HepG2 (cell line): Measurements from ENCODE around the gene STRADA. TPM values are rescaled to one million over a fixed set of nuclear protein-coding genes. Genes with fewer than 3 reads are reported as not detected.

Source experiments
- ATAC-seq: fragments of 200-7000 bp; cut with Tn5 transposase; 3 replicates; pipeline ENCODE4 v1.9.1; 2020; ENCODE audit warnings: mild to moderate bottlenecking, moderate library complexity
- BruUV-seq: library from RNA; stranded (reverse); fragments of 400-500 nt; replicated peaks from 2 replicates; lab custom pipeline; 2021; lab: Mats Ljungman, UMichigan
- CTCF ChIA-PET: fragments of 300-600 bp; formaldehyde crosslinking; extraction: SDS; loops from one replicate; lab custom pipeline; 2021; ENCODE audit warnings: low total read pairs, inconsistent platforms, low intra/inter-chr PET ratio; lab: Yijun Ruan, JAX
- POLR2A ChIA-PET: fragments of 350-600 bp; sonication (Branson Sonifier 250); formaldehyde crosslinking; loops from one replicate; lab custom pipeline; 2020; ENCODE audit warnings: antibody characterized with exemption, inconsistent platforms; lab: Yijun Ruan, JAX
- DNase-seq: peaks from one replicate; pipeline ENCODE4 v3.0.0-alpha.2; 2015; ENCODE audit warnings: low spot score
- FAIRE-seq: peaks from 3 replicates; lab custom pipeline; 2011; peaks lifted over from hg19 to GRCh38; lab: Jason Lieb, UNC
- H2AFZ ChIP-seq: one replicate; pipeline ENCODE4 v1.6.1; 2011; ENCODE audit warnings: low read length, inconsistent platforms
- H3K27ac ChIP-seq: fragments of 300-600 bp; 3 replicates; pipeline ENCODE4 v1.8.0; 2011; ENCODE audit warnings: mixed run types, mild to moderate bottlenecking, mixed read lengths, low read length, inconsistent platforms; ENCODE audit not compliant: insufficient read depth; ENCODE audit errors: extremely low read length
- H3K27me3 ChIP-seq, 2 experiments: fragments of 200-600 bp in 1 of 2; 2 replicates in 1 of 2; 3 replicates in 1 of 2; pipeline versions ENCODE4 v1.6.0 to v1.8.0; 2011; ENCODE audit warnings: low read length in 2 of 2, mild to moderate bottlenecking in 2 of 2, moderate library complexity in 2 of 2, inconsistent platforms in 1 of 2; ENCODE audit not compliant: insufficient read depth in 2 of 2, control insufficient read depth in 1 of 2
- H3K36me3 ChIP-seq, 2 experiments: fragments of 200-600 bp in 1 of 2; replicated peaks in 1 of 2; 2 replicates in 1 of 2; 3 replicates in 1 of 2; pipeline versions ENCODE4 v1.5.1 to v1.8.0; 2011; ENCODE audit warnings: low read length in 2 of 2, inconsistent platforms in 1 of 2; ENCODE audit not compliant: insufficient read depth in 2 of 2, control insufficient read depth in 1 of 2
- H3K4me1 ChIP-seq: 2 replicates; pipeline ENCODE4 v1.5.1; 2012; ENCODE audit warnings: low read length, inconsistent platforms; ENCODE audit not compliant: insufficient read depth
- H3K4me2 ChIP-seq: 2 replicates; pipeline ENCODE4 v1.6.0; 2011; ENCODE audit warnings: low read depth, low read length, inconsistent platforms
- H3K4me3 ChIP-seq, 3 experiments: fragments of 200-600 bp in 1 of 3; sonication (generic), shearing (Covaris generic) in 1 of 3; replicated peaks in 1 of 3; 2 replicates each; pipeline ENCODE4 v1.5.1; 2011 to 2016; ENCODE audit warnings: low read length in 3 of 3, inconsistent platforms in 2 of 3, low read depth in 2 of 3, mild to moderate bottlenecking in 2 of 3, control low read depth in 1 of 3, mixed read lengths in 1 of 3; ENCODE audit not compliant: insufficient read depth in 1 of 3
- H3K79me2 ChIP-seq: one replicate; pipeline ENCODE4 v1.6.1; 2011; ENCODE audit warnings: low read length, inconsistent platforms; ENCODE audit not compliant: insufficient read depth
- H3K9ac ChIP-seq: 2 replicates; pipeline ENCODE4 v1.6.0; 2011; ENCODE audit warnings: mild to moderate bottlenecking, low read depth, low read length, inconsistent platforms; ENCODE audit not compliant: insufficient read depth
- H3K9me3 ChIP-seq: 2 replicates; pipeline ENCODE4 v1.5.1; 2012; ENCODE audit warnings: mild to moderate bottlenecking, low read length
- H4K20me1 ChIP-seq: 2 replicates; pipeline ENCODE4 v1.6.0; 2011; ENCODE audit warnings: inconsistent platforms, mild to moderate bottlenecking, low read length, moderate library complexity; ENCODE audit not compliant: insufficient read depth
- ATF2 ChIP-seq: sonication (generic); formaldehyde crosslinking; IDR thresholded peaks from 2 replicates; pipeline ENCODE4 v1.4.0; 2020; ENCODE audit warnings: missing genetic modification reagents
- CENPBD1 ChIP-seq: sonication (generic); formaldehyde crosslinking; IDR thresholded peaks from 2 replicates; pipeline ENCODE4 v1.8.0; 2022; ENCODE audit warnings: missing genetic modification reagents, low read depth, mild to moderate bottlenecking, borderline replicate concordance
- DDIT3 ChIP-seq: sonication (generic); formaldehyde crosslinking; IDR thresholded peaks from 2 replicates; pipeline ENCODE4 v1.4.0; 2020; ENCODE audit warnings: mild to moderate bottlenecking, missing genetic modification reagents
- FOXO1 ChIP-seq: sonication (generic); formaldehyde crosslinking; IDR thresholded peaks from 2 replicates; pipeline ENCODE4 v1.4.0; 2020; ENCODE audit warnings: missing genetic modification reagents
- FOXP1 ChIP-seq, 2 experiments: fragments of 450-650 bp in 1 of 2; IDR thresholded peaks; 2 replicates each; pipeline ENCODE4 v1.6.1; 2017 to 2018; ENCODE audit warnings: antibody characterized with exemption in 1 of 2
- GABPB1 ChIP-seq: IDR thresholded peaks from 2 replicates; pipeline ENCODE4 v1.6.1; 2016; ENCODE audit warnings: mild to moderate bottlenecking, missing genetic modification reagents, moderate library complexity, missing compliant biosample characterization
- MED8 ChIP-seq: sonication (generic); formaldehyde crosslinking; IDR thresholded peaks from 2 replicates; pipeline ENCODE4 v1.8.1; 2023; ENCODE audit warnings: mild to moderate bottlenecking, missing genetic modification reagents; ENCODE audit not compliant: insufficient replicate concordance
- RFXAP ChIP-seq: sonication (generic); formaldehyde crosslinking; IDR thresholded peaks from 2 replicates; pipeline ENCODE4 v1.4.0; 2020; ENCODE audit warnings: missing genetic modification reagents, borderline replicate concordance
- SAP130 ChIP-seq: IDR thresholded peaks from 2 replicates; pipeline ENCODE4 v1.6.1; 2016; ENCODE audit warnings: low read depth
- SNRNP70 ChIP-seq: fragments of 200-400 bp; formaldehyde crosslinking; IDR thresholded peaks from 2 replicates; pipeline ENCODE4 v1.6.1; 2017; ENCODE audit warnings: mild to moderate bottlenecking, low read depth, low read length, moderate library complexity
- ZNF17 ChIP-seq: sonication (generic); formaldehyde crosslinking; IDR thresholded peaks from 2 replicates; pipeline ENCODE4 v1.5.0; 2020; ENCODE audit warnings: mild to moderate bottlenecking, missing genetic modification reagents
- ZNF530 ChIP-seq: sonication (generic); formaldehyde crosslinking; IDR thresholded peaks from 2 replicates; pipeline ENCODE4 v1.5.0; 2020; ENCODE audit warnings: low read depth, mild to moderate bottlenecking, missing genetic modification reagents
- ZNF547 ChIP-seq: sonication (generic); formaldehyde crosslinking; IDR thresholded peaks from 2 replicates; pipeline ENCODE4 v1.5.1; 2020; ENCODE audit warnings: mild to moderate bottlenecking, missing genetic modification reagents
- ZNF720 ChIP-seq: sonication (generic); formaldehyde crosslinking; IDR thresholded peaks from 2 replicates; pipeline ENCODE4 v1.4.0; 2020; ENCODE audit warnings: missing genetic modification reagents
- ZNF75D ChIP-seq: sonication (generic); formaldehyde crosslinking; IDR thresholded peaks from 2 replicates; pipeline ENCODE4 v1.8.1; 2023; ENCODE audit warnings: missing genetic modification reagents, mild to moderate bottlenecking, borderline replicate concordance
- ZNF839 ChIP-seq: sonication (generic); formaldehyde crosslinking; IDR thresholded peaks from 2 replicates; pipeline ENCODE4 v1.4.0; 2020; ENCODE audit warnings: missing genetic modification reagents, mild to moderate bottlenecking, borderline replicate concordance
- WGBS: methylation state at CpG from one replicate; pipeline ENCODE4 v1.1.6; 2017; ENCODE audit warnings: low lambda C conversion rate; 5-methylcytosine and 5-hydroxymethylcytosine counted together
- in situ Hi-C: cut with HindIII; loops from 2 replicates; pipeline ENCODE4 v1.10.0; 2017; ENCODE audit warnings: low pct_unique_long_range_greater_than_20kb; ENCODE audit not compliant: extremely low pct_ligation_motif_present
- intact Hi-C: fragments of 100-400 bp; cut with micrococcal nuclease; formaldehyde crosslinking; loops from one replicate; pipeline ENCODE4 v1.10.0; 2022; ENCODE audit not compliant: unreplicated experiment
- polyA plus RNA-seq, 8 experiments: library from polyadenylated mRNA; depleted of rRNA in 3 of 8; stranded (reverse) in 7 of 8; unstranded in 1 of 8; fragments of >200 nt; fragmentation: Illumina TruSeq in 4 of 8; extraction: Trizol in 4 of 8; gene quantifications; 2 replicates each; pipeline versions ENCODE4 v1.2.1 to v1.2.3, GENCODE V29; 2011 to 2016; ENCODE audit warnings: low read depth in 4 of 8, missing spikeins in 1 of 8, mixed read lengths in 1 of 8; ENCODE audit not compliant: insufficient read depth in 1 of 8
- total RNA-seq, 5 experiments: library from RNA; depleted of rRNA; stranded (reverse); fragments of >200 nt; fragmentation: Illumina TruSeq; extraction: Trizol; gene quantifications; 2 replicates each; pipeline ENCODE4 v1.2.3, GENCODE V29; 2016; ENCODE audit warnings: low read depth in 1 of 5

Gene STRADA
- total and polyA plus RNA-seq, 2 of the 13 experiments (the other 11 are each of a cell fraction or from before 2014, with no cell fraction given), result 17.6 to 17.9 TPM

DNA sequence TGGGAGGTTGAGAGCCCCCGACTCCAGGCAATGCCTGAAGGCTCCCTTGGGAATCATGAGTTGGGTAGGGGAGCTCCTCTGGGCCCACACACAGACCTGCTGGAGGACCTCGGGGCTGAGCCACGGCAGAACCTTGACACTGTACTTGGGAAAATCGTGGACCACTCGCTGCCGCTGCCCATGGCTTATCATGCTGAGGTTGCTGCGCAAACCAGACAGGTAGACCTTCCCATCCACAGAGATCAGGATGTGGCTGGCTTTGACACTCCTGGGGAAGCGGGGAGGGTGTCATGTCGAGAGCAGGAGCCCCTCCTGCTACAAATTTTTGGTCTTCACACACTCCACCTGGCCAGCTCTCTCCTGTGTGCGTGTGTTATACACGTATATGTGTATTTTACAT, 34.4 kb downstream of the STRADA start:
- no peak for FAIRE-seq
- WGBS, result 94% methylated on average over 11 of the region's 11 CpGs
- intact Hi-C loops, result no loop called here

GRCh38 chr17:63706336-63707082, 35.1 kb downstream of the STRADA start:
- Histone ChIP-seq H3K4me3 (no peak overlapping the region), H3K27ac (no peak overlapping the region), H3K36me3 (peaks cover 7 to 23% of the 10 kb centered on the region in 2 experiments; a peak in 4 of 5 replicates), H3K4me2 (no peak overlapping the region), H2AFZ (no peak overlapping the region)
- no peak for DNase-seq
- ChIA-PET CTCF (no interaction called here), POLR2A (no interaction called here)
- no peak for FAIRE-seq
- intact Hi-C loops, result no loop called here
- no peak for TF ChIP-seq ZNF17
- no peak for TF ChIP-seq ZNF839 (CRISPR knock-in tag)
- TF ChIP-seq ZNF720 (CRISPR knock-in tag), result no peak
- TF ChIP-seq DDIT3 (CRISPR knock-in tag), result no peak
- TF ChIP-seq GABPB1 (CRISPR knock-in tag), result no peak
- no peak for TF ChIP-seq CENPBD1
- TF ChIP-seq ZNF530 (CRISPR knock-in tag), result no peak
- TF ChIP-seq FOXO1, result no peak
- no peak for TF ChIP-seq SAP130 (CRISPR knock-in tag)
- no peak for TF ChIP-seq SNRNP70
- no peak for TF ChIP-seq ZNF75D (CRISPR knock-in tag)
- TF ChIP-seq ATF2 (CRISPR knock-in tag), result no peak
- TF ChIP-seq, all 625 proteins: peak for 0
- 97% methylated on average over 7 of the region's 7 CpGs for WGBS
- no TSS peak for BruUV-seq
- H3K9ac ChIP-seq, result no peak overlapping the region
- ATAC-seq, result no peak
- H3K4me1 ChIP-seq, result no peaks in the 10 kb centered on the region
- in situ Hi-C loops, result no loop called here
- H3K79me2 ChIP-seq, result no peaks in the 10 kb centered on the region
- no peaks in the 10 kb centered on the region for H3K9me3 ChIP-seq
- no peaks in the 10 kb centered on the region for H3K27me3 ChIP-seq
- no peaks in the 10 kb centered on the region for H4K20me1 ChIP-seq

More for the DNA sequence above, 34.4 kb downstream of the STRADA start:
- Histone ChIP-seq H3K79me2 (no peaks in the 10 kb centered on the region), H2AFZ (no peak overlapping the region), H3K27me3 (no peaks in the 10 kb centered on the region), H3K27ac (no peak overlapping the region), H3K9me3 (no peaks in the 10 kb centered on the region), H3K4me1 (no peaks in the 10 kb centered on the region), H3K9ac (no peak overlapping the region), H3K4me2 (no peak overlapping the region), H3K36me3 (peaks cover 9 to 24% of the 10 kb centered on the region in 2 experiments; a peak in 4 of 5 replicates), H4K20me1 (no peaks in the 10 kb centered on the region), H3K4me3 (no peak overlapping the region)
- DNase-seq (no peak), ATAC-seq (no peak)
- TF ChIP-seq ZNF547 (CRISPR knock-in tag), result no peak
- TF ChIP-seq FOXP1 (IDR thresholded peaks at IDR 0.05), result no peak
- no peak for TF ChIP-seq FOXP1 (CRISPR knock-in tag; IDR thresholded peaks at IDR 0.05)
- TF ChIP-seq MED8 (CRISPR knock-in tag), result no peak
- TF ChIP-seq RFXAP (CRISPR knock-in tag), result no peak
- no TSS peak for BruUV-seq
- ChIA-PET POLR2A (no interaction called here), CTCF (no interaction called here)
- in situ Hi-C loops, result no loop called here
